Hepatic stellate cell (primary cell): ENCODE results near the gene TPP2.

Source experiments
- DNase-seq: peaks from one replicate; pipeline ENCODE4 v3.0.0; 2011; ENCODE audit warnings: low spot score

TPP2 gene

DNA sequence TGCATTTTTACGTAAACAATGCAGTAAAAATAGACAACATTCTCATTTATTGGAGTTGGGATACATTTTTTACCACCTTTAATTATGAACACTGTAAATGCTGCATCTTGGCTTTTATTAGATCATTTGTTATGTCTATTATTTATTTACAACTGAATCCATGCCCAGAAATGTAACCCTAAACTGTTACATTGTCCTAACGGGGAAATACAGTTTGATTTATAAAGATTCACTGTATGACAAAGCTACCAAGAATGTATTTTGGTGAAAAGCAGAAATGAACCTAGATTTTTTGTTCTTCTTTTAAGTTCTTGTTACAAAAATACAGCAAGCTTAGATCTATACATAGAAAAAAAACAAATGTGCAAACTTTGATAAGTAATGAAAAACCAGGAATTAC, 97.0 kb downstream of the TPP2 start:
- no peak for DNase-seq

DNA sequence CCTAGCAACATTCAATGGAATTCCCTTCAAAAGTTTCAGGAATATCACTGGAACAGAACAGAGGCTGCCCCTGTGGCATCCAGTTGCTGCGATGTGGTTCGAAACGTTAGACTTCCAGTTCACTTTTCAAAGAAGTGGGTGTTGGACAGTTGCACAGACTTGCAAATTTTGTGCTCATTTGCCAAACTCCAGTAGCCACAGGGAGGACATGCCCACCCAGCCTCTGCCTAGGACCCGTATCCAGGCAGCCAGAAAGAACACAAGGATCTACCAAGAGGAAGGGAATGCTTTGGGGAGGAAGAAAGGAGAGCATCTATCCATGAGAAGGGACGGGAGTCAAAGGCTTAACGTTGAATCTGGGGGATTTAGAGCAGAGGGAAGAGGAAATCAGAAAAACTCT, 98.2 kb downstream of the TPP2 start, which contains the start of gene METTL21C:
METTL21C (minus strand) TSS at position 108 of the 400 bp plus-strand sequence. CDS start 546 bp downstream, outside the sequence.
- DNase-seq: no peak

DNA sequence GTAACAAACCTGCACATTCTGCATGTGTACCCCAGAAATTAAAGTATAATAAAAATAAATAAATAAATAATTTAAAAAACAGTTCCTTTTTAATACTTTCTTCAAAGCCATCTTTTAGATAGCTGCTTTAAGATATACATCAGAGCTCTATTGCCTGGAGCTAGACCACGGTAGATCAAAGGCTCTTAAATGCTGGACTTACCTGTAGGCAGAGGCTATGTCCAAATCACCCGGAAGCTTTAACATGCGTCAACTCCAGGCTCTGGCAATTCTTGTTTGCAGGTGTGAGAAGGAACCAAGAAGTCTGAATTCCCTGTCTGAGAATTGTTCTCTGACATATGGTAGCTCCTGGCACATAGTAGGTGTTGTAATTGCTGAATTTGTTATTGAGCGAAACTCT, 99.7 kb downstream of the TPP2 start:
- no peak for DNase-seq

DNA sequence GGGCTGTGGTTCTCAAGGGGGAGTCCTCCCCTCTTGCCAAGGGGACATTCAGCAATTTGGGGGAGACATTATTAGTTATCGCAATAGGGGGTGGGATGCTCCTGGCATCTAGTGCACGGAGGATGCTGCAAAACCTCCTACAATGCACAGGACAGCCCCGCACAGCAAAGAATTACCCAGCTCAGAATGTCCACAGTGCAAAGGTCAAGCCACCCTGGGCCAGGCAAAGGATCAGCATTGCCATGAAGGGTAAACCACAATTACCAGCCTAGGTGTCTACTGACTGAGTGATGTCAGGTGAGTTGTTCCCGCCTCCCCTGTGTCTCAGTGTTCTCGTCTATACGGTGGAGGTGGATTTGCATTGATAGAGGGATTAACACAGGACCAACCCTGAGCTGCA, 100.5 kb downstream of the TPP2 start:
- DNase-seq: no peak

DNA sequence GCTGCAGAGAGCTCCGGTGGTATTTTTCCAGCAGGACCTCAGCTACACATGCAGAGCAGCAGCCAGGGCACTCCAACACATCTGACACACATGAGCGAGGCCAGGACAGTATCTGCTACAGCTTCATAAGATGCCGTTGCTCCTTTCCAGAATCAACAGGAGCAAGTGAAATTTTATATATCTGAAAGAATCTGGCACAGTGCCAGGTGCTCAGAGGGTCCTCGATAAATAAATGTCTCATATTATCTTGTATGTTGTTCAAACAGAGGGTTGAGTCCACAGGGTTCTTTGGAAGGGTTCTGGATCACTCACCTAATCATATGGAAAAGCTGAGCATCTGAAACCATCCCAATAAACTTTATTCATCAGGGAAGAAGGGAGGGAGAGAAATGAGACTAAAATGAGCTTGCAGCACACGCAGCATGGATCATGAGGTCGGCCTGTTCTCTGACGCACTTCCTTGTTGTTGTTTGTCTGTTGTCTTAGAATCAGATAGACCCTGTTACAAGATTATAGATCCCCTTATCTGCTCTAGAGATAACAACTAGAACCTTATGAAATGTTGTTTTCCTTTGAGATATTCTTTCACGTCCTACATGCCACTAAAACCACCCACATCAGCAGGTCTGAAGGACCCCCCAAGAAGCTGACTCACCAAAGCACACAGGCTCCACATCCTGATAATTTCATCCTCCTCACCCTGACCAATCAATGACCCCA, 101.3 kb downstream of the TPP2 start:
- DNase-seq: no peak

DNA sequence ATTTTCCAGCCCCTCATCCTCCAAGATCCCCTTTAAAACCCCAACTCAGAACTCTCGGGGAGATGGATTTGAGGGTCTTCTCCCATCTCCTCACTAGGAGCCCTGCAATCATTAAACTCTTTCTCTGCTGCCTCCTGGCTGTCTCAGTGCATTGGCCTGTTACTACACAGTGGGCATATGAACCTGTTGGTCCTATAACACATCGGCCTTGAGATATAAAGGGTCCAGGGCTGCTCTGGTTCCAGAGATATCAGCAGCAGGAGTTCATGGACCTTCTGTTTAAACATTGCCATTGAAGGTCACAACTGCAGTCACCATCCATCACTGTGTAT, 101.8 kb downstream of the TPP2 start:
- no peak for DNase-seq

DNA sequence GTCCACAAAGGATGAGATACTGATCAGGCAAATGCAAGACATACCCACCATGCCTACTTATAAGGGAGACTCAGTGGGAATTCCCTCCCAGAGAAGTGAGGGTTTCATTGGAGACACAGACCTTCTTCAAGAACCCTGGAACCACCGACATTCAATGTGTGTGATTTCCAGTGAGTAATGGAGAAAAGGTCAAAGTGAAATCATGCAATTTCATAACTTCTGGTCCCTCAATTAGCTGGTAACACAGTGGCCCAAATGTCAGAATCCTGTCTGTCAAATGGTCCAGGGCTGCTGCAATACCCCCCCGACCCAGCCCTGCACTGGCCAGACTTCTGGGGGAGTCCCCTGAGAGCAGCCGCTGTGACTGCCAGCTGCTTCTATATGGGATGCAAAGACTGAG, 102.7 kb downstream of the TPP2 start:
- DNase-seq: no peak

DNA sequence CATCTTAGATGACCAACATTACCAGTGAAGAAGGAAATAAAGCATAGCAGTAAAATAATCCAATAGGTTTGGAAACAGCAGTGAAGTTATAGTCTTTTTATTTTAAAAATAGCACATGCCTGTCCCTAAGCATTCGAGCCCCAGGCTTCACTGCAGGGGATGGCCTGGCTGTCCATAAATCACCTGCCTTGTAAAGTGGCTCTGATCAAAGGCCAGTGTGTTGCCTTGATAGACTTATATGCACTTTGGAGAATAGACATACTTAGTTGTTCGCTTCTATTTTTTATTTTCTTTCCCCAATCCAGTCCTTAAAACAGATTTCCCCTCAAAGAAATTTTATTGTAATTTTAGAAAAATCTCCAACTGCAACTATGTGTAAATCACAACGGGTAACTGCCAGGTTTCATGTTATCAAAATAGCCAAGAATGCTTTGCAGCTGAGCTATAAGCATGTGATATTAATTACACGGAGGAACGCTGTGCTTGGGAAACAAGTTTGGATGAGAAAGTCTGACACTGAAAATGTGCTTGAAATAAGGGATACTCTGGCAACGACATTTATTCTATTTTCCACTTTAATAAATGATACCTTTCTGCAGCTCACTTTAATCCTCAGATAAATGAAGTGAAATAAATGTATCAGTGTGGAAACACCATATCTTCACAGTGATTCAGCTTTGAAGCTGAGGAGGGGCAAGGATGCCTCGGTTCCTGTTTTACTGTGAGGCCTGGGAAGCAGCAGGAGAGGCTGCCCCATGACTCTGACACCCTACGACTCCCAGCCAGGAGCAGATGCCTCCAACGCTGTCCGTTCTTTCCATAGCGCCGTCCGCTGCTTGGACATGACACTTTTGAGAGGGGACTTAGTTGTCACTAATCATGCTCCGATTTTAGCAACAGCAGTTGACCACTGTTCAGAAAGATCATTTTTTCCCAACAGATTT, 103.6 kb downstream of the TPP2 start:
- no peak for DNase-seq

DNA sequence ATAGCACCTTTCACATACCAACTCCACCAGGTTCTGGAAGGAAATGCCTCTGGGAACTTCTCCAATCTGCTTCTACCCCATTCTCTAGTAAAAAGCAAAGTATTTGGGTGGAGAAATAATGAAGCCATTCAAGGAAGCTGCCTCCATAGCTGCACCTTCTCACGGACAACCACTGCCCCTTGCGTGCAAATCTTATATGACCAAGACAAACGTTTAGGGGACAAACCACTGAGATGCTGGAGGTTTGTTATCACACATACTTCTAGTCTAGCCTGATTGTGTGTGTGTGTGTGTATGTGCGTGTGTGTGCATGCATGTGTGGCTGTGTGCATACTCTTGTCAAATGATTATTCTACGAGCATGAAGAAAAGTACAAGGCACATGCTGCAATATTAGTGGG, 104.5 kb downstream of the TPP2 start:
- no peak for DNase-seq

DNA sequence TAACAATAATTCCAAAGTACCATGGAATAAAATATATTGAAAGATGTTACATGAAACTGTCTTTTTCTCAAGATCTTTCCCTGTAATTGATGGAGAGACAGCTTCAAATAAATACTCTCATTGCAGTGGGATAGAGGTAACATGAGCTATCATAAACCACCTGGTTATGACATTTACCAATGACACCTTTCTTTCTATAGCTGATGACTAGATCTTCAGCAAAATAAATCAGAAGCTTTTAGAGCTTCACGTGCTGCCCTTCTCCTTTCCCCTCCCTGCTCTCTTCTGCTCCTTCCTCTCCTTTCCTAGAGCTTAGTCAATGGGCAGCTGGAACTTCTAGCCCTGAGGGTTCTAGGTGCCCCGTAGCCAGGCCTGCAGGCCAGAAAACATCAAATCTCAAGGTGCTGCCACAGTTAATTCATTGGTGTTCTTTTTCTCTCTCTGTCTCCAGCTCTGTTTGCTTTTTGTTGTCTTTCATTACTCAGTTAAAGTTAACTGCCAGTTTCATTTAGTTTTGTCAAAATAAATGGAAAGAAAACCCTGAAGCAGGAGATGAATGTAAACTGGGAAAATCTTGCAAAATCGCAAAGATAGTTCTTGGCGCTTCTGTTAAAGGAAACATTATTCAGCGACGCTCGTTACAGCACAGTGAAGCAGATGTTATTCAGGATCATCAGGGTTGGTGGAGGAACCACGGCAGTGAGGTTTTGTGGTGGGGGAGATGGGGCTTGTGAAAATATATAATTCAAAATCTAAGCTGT, 106.4 kb downstream of the TPP2 start:
- DNase-seq: no peak

DNA sequence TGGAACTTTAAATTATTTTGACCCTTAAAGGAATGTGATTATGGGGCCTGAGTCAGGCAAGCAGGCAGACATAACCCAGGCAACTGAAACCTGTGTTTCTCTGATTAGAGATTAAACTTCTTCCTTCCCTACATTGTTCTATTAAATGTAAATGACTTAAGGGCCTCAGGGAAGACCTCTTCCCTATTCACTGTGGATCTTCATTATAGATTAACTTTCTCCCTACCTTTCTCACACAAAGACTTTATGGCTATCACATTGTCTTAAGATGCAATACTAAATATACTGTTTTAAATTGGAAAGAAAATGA, 106.9 kb downstream of the TPP2 start:
- no peak for DNase-seq

DNA sequence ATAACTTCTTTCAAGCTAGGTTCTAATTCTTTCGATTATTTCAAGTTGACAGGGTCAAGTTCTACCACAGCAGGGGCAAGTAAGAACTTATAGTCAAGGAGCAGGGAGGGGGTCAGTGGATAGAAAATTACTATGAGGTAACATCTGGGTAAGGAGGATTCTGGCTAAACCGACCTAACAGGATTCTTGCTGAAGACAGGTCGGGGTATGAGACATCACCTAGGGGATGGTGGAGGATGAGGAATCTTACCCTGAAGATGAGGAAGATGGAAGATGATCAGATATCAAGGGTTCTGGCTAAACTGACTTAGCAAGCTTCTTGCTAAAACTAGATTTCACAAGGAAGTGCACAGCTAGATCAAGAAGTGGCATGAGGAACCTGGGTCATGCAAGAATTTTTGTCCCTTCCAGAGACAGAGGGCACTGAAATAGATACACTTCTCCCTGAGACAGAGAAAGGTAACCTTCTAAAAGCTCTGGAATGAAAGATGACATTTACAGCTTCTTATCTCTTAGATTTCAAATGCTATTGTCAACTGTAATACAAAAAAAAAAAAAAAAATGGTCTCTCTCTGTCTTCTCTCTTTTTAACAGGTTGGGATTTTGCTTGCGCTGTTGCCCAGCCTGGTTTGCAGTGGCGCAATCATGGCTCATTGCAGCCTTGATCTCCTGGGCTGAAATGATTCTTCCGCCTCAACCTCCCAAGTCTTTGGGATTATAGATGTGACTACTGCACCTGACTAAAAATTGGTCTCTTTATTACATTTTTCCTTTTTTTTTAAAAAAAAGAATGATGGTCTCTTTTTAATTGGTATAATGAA, 107.7 kb downstream of the TPP2 start:
- no peak for DNase-seq

DNA sequence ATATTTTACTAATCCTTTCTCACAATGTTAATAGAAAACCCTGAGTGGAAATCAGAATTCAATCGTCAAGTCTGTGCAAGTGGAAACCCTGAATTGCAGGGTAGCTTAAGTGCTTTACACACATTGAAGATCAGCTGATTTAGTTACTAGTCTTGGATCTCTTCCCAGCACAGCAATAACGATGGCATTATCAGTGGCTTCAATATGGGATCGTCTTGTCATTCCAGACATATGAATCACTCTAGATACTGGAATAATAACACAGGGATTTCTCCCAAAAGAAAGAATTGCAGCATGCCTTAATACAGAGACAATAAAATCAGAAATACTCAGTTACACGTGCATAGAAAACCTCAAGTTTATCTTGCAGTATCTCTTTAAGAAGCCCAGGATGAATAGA, 110.7 kb downstream of the TPP2 start:
- peak; percentile 67 for DNase-seq

DNA sequence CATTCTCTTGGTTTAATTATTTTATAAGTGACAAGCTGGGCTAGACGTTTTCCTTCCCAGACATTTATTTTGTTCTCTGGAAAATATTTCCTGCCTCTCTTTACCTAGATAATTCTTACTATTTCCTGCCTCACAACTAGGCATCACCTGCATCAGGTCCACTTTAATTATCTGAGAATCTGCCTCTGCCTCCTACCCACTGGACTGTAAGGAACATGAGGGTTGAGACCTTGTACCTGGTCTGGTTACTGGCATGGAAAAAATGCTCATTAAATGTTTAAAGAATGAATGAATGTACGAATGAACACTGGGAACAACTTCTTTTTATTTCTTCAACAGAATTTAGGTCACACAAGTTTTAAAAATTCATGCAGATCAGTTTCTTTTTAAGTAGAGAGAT, 111.4 kb downstream of the TPP2 start:
- DNase-seq: no peak

DNA sequence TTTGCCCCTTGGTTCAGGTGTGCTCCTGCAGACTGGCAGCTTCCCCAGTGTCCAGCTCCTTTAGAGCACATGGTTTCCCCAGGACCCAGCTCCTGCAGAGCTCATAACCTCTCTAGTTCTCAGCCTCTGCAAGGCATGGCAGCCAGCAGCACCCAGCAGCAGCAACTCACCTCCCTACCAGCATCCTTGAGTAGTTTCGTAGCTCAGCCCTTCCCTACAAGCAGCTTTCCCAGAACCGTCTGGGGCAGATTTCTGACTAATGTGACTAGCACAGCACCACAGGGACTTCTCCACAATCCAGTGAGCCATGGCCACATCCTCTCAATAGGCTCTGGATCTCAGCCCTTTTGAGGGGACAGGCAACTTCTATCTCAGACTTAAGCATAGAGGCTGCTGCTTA, 112.2 kb downstream of the TPP2 start:
- DNase-seq: no peak

DNA sequence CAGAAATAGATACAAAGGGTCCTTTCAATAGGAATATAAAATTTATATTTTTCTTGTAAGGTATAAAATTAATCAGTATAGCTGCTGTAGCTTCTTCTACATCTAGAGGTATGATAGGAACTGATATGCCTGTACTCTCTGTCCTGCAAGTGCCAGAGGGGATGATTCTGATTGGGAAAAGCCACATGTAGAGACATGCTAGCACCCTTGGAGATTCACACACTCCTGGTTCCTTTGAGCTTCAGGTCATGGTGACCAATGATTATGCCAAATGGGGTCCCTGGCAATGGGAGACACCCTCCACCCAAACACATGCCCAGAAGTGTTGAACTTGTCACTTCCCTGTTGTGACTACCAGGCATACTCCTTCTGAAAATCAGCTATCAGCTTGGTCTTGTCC, 112.8 kb downstream of the TPP2 start:
- DNase-seq: no peak

DNA sequence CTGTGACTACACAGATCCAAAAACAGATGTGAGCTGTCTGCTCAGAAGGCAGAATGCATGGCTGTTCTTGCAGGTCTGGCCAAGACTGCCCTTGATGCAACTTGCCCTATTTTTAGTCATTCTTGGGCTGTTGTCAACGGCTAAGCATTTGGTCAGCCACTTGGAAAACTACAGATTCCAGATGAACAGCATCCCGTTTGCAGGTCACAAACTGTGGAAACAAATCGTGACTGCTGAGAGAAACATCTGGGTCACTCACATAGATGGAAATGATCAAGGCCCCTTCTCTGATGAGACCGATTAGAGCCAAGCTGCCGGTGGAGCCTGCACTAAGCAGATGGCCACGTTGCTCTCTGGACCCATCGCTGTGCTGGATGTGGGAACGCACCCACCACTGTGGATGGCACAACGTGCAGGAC, 113.5 kb downstream of the TPP2 start:
- no peak for DNase-seq

DNA sequence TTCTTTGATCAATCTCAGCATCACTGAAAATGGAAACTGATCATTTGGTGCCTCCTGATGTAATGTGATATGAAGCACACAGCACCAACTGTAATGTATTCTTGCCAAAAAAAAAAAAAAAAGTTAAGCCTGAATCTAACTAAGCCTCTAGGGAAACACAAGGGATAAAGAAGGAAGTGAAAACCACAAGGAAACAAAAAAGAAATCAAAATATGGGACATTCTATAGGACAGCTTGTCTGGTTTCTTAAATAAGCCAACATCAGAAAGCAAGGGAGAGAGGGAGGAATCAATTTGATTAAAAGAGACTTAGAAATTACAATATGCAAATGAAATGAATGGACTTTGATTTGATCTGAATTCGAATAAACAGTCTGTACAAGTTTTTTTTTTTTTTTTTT, 118.7 kb downstream of the TPP2 start:
- DNase-seq: no peak

DNA sequence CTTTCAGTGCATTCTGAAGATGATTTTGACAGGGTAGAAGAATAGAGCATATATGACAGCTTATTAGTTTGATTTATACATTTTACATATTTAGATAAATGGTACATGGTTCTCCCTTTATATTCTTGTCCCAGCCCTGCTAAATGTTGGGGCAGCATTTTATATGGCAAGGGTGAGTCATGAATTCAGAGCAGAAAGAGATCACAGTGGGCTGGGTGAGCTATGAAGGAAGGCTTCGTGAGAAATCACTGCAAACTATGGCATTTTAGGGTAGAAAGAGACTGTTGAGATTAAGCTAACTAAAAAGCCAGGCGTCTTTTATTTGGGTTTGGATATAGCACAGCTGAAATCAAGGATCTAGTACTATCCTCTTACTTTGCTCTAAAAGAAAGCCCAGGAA, 122.0 kb downstream of the TPP2 start:
- DNase-seq: no peak

DNA sequence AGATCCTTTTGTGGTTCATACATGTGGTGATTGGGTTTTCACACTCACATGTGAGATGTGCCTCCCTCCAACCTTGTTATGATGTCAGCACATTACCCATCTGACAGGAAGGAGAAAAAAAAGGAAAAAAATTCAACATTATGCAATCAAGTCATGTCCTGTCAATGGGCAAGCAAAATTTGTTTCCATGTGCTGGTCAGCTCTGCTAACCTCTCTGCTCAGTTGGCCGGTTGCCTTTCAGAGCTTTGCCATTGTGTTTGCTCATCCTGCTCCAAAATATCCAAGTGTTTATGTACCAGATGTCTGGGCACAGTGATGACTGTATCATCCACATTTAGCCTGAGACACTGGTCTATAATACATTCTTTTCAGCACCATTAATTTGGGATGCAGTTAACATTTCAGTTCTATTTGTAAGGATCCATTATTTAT, 125.0 kb downstream of the TPP2 start:
- no peak for DNase-seq

DNA sequence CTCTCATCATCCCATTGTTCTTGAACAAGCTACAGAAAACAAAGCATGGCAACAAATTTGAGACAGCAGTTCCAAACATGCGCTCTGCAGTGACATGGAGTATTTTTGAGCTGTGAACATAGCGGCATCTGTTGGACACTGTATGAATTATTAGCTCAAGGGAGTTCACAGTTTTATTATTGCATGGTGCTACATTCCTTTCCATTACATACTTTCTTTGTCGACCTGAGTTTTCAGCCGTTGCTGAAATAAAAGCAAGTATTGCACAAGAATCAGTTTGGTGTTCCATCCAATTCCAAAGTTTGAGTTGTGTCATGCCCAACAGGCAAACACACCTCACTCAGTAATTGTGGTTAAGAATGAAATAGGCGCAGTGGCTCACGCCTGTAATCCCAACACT, 128.1 kb downstream of the TPP2 start:
- no peak for DNase-seq

DNA sequence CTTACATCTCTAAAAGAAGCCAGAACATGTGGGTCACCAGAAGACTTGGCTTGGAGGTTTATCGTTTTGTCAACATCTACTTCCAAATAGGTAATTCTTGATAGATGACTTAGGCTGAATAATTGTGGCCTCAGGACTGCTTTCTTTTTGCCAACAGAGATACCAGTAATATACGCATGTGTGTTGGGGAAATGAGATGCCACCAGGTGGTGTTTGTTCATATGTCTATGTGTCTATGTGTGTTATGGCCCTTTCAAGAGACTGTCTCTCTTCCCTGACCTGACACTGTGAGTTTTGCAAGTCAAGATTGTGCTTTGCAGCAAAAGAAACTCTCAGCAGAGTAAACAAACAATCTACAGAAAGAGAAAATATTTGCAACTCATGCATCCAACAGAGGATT, 129.6 kb downstream of the TPP2 start:
- no peak for DNase-seq
